Measurements from ENCODE around the gene CUL5.

CUL5 gene

GRCh38 chr11:107973641-107974040 lies 35.1 kb upstream of the CUL5 start:
- H3K4me3 ChIP-seq (replicated peaks; ENCODE audit: low read depth, low read length): no peak overlapping the region
- DNase-seq (ENCODE audit: extremely low read depth, low read depth): no peak
- TF ChIP-seq, protein P1, sequence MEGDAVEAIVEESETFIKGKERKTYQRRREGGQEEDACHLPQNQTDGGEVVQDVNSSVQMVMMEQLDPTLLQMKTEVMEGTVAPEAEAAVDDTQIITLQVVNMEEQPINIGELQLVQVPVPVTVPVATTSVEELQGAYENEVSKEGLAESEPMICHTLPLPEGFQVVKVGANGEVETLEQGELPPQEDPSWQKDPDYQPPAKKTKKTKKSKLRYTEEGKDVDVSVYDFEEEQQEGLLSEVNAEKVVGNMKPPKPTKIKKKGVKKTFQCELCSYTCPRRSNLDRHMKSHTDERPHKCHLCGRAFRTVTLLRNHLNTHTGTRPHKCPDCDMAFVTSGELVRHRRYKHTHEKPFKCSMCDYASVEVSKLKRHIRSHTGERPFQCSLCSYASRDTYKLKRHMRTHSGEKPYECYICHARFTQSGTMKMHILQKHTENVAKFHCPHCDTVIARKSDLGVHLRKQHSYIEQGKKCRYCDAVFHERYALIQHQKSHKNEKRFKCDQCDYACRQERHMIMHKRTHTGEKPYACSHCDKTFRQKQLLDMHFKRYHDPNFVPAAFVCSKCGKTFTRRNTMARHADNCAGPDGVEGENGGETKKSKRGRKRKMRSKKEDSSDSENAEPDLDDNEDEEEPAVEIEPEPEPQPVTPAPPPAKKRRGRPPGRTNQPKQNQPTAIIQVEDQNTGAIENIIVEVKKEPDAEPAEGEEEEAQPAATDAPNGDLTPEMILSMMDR (IDR thresholded peaks at IDR 0.05; ENCODE audit: low read depth, low read length, missing control alignments): no peak

- no peak for DNase-seq (ENCODE audit: extremely low read depth, low read depth)
- H3K4me3 ChIP-seq (replicated peaks; ENCODE audit: low read depth, low read length): no peak overlapping the region
Measured at GRCh38 chr11:107988397-107989158, 20.1 kb upstream of the CUL5 start.

DNA sequence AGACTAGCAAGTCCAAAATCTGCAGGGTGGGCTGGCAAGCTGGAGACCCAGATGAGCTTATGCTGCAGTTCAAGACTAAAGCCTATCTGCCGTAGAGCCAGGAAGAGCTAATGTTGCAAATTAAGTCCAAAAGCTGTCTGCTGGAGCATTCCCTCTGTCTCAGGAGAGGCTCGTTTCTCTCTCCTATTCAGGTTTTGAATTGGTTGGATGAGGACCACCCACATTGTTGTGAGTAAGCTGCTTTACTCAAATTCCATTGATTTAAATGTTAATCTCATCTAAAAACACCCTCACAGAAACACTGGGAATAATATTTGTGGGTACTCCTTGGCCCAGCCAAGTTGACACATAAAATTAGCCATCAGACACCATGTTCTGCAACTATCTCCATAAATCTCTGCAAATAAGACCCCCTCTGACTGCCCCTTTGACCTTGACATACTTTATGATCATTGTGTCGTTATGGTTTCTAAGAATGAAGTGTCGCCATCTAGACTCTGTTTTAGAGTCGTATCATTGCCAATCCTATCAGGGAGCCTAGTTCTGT lies 16.8 kb upstream of the CUL5 start:
- TF ChIP-seq, protein P1 (IDR thresholded peaks at IDR 0.05; ENCODE audit: low read depth, low read length, missing control alignments): no peak
- no peak for DNase-seq (ENCODE audit: extremely low read depth, low read depth)
- H3K4me3 ChIP-seq (replicated peaks; ENCODE audit: low read depth, low read length): no peak overlapping the region

More at GRCh38 chr11:107988397-107989158, 20.1 kb upstream of the CUL5 start:
- TF ChIP-seq, protein P1 (IDR thresholded peaks at IDR 0.05; ENCODE audit: low read depth, low read length, missing control alignments): no peak

GRCh38 chr11:107996006-107996776 lies 12.5 kb upstream of the CUL5 start:
- no peak overlapping the region for H3K4me3 ChIP-seq (replicated peaks; ENCODE audit: low read depth, low read length)
- DNase-seq (ENCODE audit: extremely low read depth, low read depth): no peak
- TF ChIP-seq, protein P1 (IDR thresholded peaks at IDR 0.05; ENCODE audit: low read depth, low read length, missing control alignments): no peak

- no peak overlapping the region for H3K4me3 ChIP-seq (replicated peaks; ENCODE audit: low read depth, low read length)
- DNase-seq (ENCODE audit: extremely low read depth, low read depth): no peak
- TF ChIP-seq, protein P1 (IDR thresholded peaks at IDR 0.05; ENCODE audit: low read depth, low read length, missing control alignments): no peak
Measured at GRCh38 chr11:107998761-107999160, 9.9 kb upstream of the CUL5 start.

DNA sequence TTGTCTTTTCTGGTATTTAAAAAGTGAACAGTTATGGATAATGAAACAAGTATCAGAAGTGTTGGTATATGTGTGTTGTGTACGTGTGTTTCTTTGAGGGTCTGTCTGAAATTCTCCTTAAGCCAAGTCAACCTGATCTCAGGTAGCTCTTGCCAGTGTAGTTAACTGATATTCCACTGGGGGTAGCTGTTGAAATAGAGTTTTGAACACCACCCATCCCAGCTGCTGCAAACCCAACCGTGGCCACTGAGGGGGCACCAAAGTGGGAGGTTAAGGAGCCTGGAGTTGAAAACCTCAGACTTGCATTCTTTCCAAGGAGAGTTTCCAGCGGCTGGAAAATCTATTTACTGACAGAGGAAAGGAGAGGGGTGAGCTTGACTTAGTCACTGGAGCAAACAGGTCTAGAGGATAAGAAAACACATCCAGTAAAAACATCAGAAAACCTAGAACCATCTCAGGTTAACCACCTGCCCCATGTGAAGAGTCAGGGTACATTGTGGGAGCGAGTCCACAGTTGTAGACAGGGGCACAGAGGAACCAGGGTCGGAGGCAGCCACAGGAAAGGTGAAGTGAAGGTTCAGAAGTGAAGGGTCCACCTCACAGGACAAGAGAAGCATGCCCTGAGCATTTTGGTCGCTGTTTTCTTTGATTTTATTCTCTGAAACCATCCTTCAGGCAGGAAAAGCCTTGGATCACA lies 8.8 kb upstream of the CUL5 start:
- DNase-seq (ENCODE audit: extremely low read depth, low read depth): no peak
- TF ChIP-seq, protein P1 (IDR thresholded peaks at IDR 0.05; ENCODE audit: low read depth, low read length, missing control alignments): peak; percentile 40
- no peak overlapping the region for H3K4me3 ChIP-seq (replicated peaks; ENCODE audit: low read depth, low read length)

Data from HFF-Myc (cell line).